H9 (cell line): ENCODE measurements around the gene LATS2. TPM values are rescaled to one million over a fixed set of nuclear protein-coding genes. Genes with fewer than 3 reads are reported as not detected.

Experiments
- DNase-seq: peaks from one replicate; pipeline ENCODE4 v3.0.0-alpha.2; 2017
- H2AFZ ChIP-seq: one replicate; pipeline ENCODE4 v1.6.1; 2013; ENCODE audit warnings: mild to moderate bottlenecking, low read length, control low read depth, moderate library complexity
- H2AK5ac ChIP-seq: 2 replicates; pipeline ENCODE4 v1.6.1; 2013; ENCODE audit warnings: low read length, control low read depth, mixed read lengths; ENCODE audit not compliant: insufficient read length
- H2BK120ac ChIP-seq: one replicate; pipeline ENCODE4 v1.6.1; 2013; ENCODE audit warnings: low read depth, mild to moderate bottlenecking, low read length, control low read depth, inconsistent platforms; ENCODE audit not compliant: poor library complexity, severe bottlenecking
- H2BK12ac ChIP-seq: 2 replicates; pipeline ENCODE4 v1.6.1; 2013; ENCODE audit warnings: low read length, control low read depth, mixed read lengths, low read depth; ENCODE audit not compliant: insufficient read length
- H2BK15ac ChIP-seq: 2 replicates; pipeline ENCODE4 v1.6.1; 2013; ENCODE audit warnings: low read depth, low read length, control low read depth
- H2BK20ac ChIP-seq: one replicate; pipeline ENCODE4 v1.6.1; 2013; ENCODE audit warnings: low read depth, mild to moderate bottlenecking, low read length, control low read depth, inconsistent platforms; ENCODE audit not compliant: poor library complexity, severe bottlenecking
- H2BK5ac ChIP-seq: 2 replicates; pipeline ENCODE4 v1.6.1; 2013; ENCODE audit warnings: low read length, control low read depth, mixed read lengths; ENCODE audit not compliant: insufficient read length
- H3K14ac ChIP-seq: 2 replicates; pipeline ENCODE4 v1.6.1; 2013; ENCODE audit warnings: low read length, control low read depth; ENCODE audit not compliant: insufficient read depth
- H3K18ac ChIP-seq: 2 replicates; pipeline ENCODE4 v1.6.1; 2013; ENCODE audit warnings: low read depth, mild to moderate bottlenecking, mixed read lengths, low read length, control low read depth; ENCODE audit not compliant: insufficient read length
- H3K23ac ChIP-seq: 2 replicates; pipeline ENCODE4 v1.6.1; 2013; ENCODE audit warnings: low read length, control low read depth, mixed read lengths, low read depth; ENCODE audit not compliant: insufficient read length
- H3K23me2 ChIP-seq: 2 replicates; pipeline ENCODE4 v1.6.1; 2013; ENCODE audit warnings: low read depth, mild to moderate bottlenecking, mixed read lengths, low read length, control low read depth; ENCODE audit not compliant: insufficient read length, poor library complexity, severe bottlenecking
- H3K27ac ChIP-seq: 2 replicates; pipeline ENCODE4 v1.5.1; 2013; ENCODE audit warnings: low read length, control low read depth, mixed read lengths, low read depth; ENCODE audit not compliant: insufficient read length
- H3K27me3 ChIP-seq: 2 replicates; pipeline ENCODE4 v1.6.1; 2013; ENCODE audit warnings: low read length, control low read depth, inconsistent platforms; ENCODE audit not compliant: insufficient read depth
- H3K4ac ChIP-seq: 2 replicates; pipeline ENCODE4 v1.6.1; 2013; ENCODE audit warnings: low read depth, mild to moderate bottlenecking, control low read depth, inconsistent platforms, low read length, moderate library complexity
- H3K4me1 ChIP-seq: 2 replicates; pipeline ENCODE4 v1.6.1; 2013; ENCODE audit warnings: low read length, control low read depth, inconsistent platforms; ENCODE audit not compliant: insufficient read depth
- H3K4me2 ChIP-seq: 2 replicates; pipeline ENCODE4 v1.6.1; 2013; ENCODE audit warnings: low read length, control low read depth, mixed read lengths; ENCODE audit not compliant: insufficient read length, insufficient read depth
- H3K56ac ChIP-seq: 2 replicates; pipeline ENCODE4 v1.6.1; 2013; ENCODE audit warnings: low read depth, mild to moderate bottlenecking, mixed read lengths, low read length, control low read depth; ENCODE audit not compliant: insufficient read length
- H3K79me1 ChIP-seq: 2 replicates; pipeline ENCODE4 v1.6.1; 2013; ENCODE audit warnings: low read depth, mild to moderate bottlenecking, moderate library complexity, low read length, control low read depth, inconsistent platforms; ENCODE audit not compliant: insufficient read depth, poor library complexity, severe bottlenecking
- H3K79me2 ChIP-seq: 2 replicates; pipeline ENCODE4 v1.6.1; 2013; ENCODE audit warnings: low read length, control low read depth, inconsistent platforms; ENCODE audit not compliant: insufficient read depth
- H3K9ac ChIP-seq: 2 replicates; pipeline ENCODE4 v1.6.1; 2013; ENCODE audit warnings: low read length, control low read depth, mixed read lengths; ENCODE audit not compliant: insufficient read length; ENCODE audit errors: extremely low read depth
- H3K9me3 ChIP-seq: one replicate; pipeline ENCODE4 v1.6.1; 2013; ENCODE audit warnings: low read depth, low read length, inconsistent platforms; ENCODE audit not compliant: control insufficient read depth
- H3T11ph ChIP-seq: one replicate; pipeline ENCODE4 v1.6.1; 2013; ENCODE audit warnings: mild to moderate bottlenecking, low read length, control low read depth, inconsistent platforms
- H4K20me1 ChIP-seq: one replicate; pipeline ENCODE4 v1.6.1; 2013; ENCODE audit not compliant: control insufficient read depth, insufficient read length, insufficient read depth
- H4K5ac ChIP-seq: 2 replicates; pipeline ENCODE4 v1.6.1; 2013; ENCODE audit warnings: low read depth, mild to moderate bottlenecking, mixed read lengths, low read length, control low read depth; ENCODE audit not compliant: insufficient read length
- H4K8ac ChIP-seq: replicated peaks from 2 replicates; pipeline ENCODE4 v1.6.1; 2013; ENCODE audit warnings: low read length, control low read depth, mixed read lengths, low read depth; ENCODE audit not compliant: insufficient read length
- H4K91ac ChIP-seq: 2 replicates; pipeline ENCODE4 v1.6.1; 2013; ENCODE audit warnings: low read depth, mild to moderate bottlenecking, moderate library complexity, mixed read lengths, low read length, control low read depth; ENCODE audit not compliant: insufficient read length
- H3K27ac Mint-ChIP-seq, 3 experiments: 2 replicates in 2 of 3; 3 replicates in 1 of 3; pipeline ENCODE4 v1.8.0; 2020 to 2021; ENCODE audit warnings: mixed read lengths in 3 of 3, mild to moderate bottlenecking in 1 of 3, moderate library complexity in 1 of 3
- H3K27me3 Mint-ChIP-seq: 2 replicates; pipeline ENCODE4 v1.8.0; 2021; ENCODE audit warnings: low read depth, mild to moderate bottlenecking, moderate library complexity, mixed read lengths
- H3K36me3 Mint-ChIP-seq, 3 experiments: 2 replicates in 2 of 3; 3 replicates in 1 of 3; pipeline ENCODE4 v1.8.0; 2020 to 2021; ENCODE audit warnings: low read depth in 3 of 3, mixed read lengths in 3 of 3; ENCODE audit not compliant: insufficient read depth in 1 of 3
- H3K4me1 Mint-ChIP-seq, 2 experiments: 2 replicates each; pipeline ENCODE4 v1.8.0; 2020; ENCODE audit warnings: mixed read lengths in 2 of 2
- H3K4me3 Mint-ChIP-seq, 2 experiments: 2 replicates in 1 of 2; 3 replicates in 1 of 2; pipeline ENCODE4 v1.8.0; 2020 to 2021; ENCODE audit warnings: mild to moderate bottlenecking in 2 of 2, mixed read lengths in 2 of 2, moderate library complexity in 1 of 2
- H3K9me3 Mint-ChIP-seq, 2 experiments: 2 replicates in 1 of 2; 3 replicates in 1 of 2; pipeline ENCODE4 v1.8.0; 2020; ENCODE audit warnings: mild to moderate bottlenecking in 2 of 2, mixed read lengths in 2 of 2, moderate library complexity in 1 of 2
- WGBS: extraction: QIAGEN DNeasy Blood & Tissue Kit; methylation state at CpG from one replicate; pipeline ENCODE4 v1.1.7; 2013; ENCODE audit warnings: missing lambda C conversion rate, low lambda C conversion rate, mixed read lengths; ENCODE audit not compliant: insufficient read length; ENCODE audit errors: extremely low coverage; 5-methylcytosine and 5-hydroxymethylcytosine counted together
- total RNA-seq: library from RNA; stranded (reverse); gene quantifications from 2 replicates; pipeline ENCODE4 v1.2.1, GENCODE V29; 2021
- TF ChIP-seq, protein P1 (sequence below): fragments of 200-600 bp; sonication (generic); conservative IDR thresholded peaks from 3 replicates; pipeline ENCODE4 v1.8.0; 2021; ENCODE audit warnings: antibody characterized with exemption, mild to moderate bottlenecking

Gene LATS2
- total RNA-seq, 1 experiment from 2014 or later, result 20.0 TPM

DNA sequence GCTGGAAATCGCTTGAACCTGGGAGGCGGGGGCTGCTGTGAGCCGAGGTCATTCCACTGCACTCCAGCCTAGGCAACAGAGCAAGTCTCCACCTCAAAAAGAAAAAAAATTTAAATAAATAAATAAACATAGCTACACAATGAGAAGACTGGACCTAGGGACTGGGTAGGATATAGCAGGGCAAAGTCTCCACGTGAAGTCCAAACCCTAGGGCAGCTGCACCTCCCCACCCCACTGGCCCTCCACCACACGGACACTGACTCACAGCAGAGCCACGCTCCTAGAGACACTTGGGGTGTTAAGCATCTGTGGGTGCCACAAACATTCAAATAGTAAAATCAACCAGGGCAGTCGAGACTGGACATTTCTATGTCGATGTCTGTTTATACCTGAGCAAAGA is 7.1 kb downstream of the LATS2 start:
- H3K14ac ChIP-seq, result no peak overlapping the region
- H3K4ac ChIP-seq, result no peak overlapping the region
- no peak overlapping the region for H2BK5ac ChIP-seq
- H3K23me2 ChIP-seq, result no peaks in the 10 kb centered on the region
- H3K9ac ChIP-seq, result no peak overlapping the region
- H4K20me1 ChIP-seq, result no peaks in the 10 kb centered on the region
- H3T11ph ChIP-seq, result no peak overlapping the region
- 0 out of 2 replicates have a peak, but pooled peaks cover 4% of the 10 kb centered on the region for H3K4me1 ChIP-seq
- no peak overlapping the region for H3K23ac ChIP-seq
- no peak overlapping the region for H3K18ac ChIP-seq
- no peak overlapping the region for H3K4me2 ChIP-seq
- no CpG with 5 or more reads among the region's 8 CpGs for WGBS
- H2BK12ac ChIP-seq, result no peak overlapping the region
- no peaks in the 10 kb centered on the region for H3K27me3 ChIP-seq
- H2BK20ac ChIP-seq, result no peak overlapping the region
- no peak overlapping the region for H2AK5ac ChIP-seq
- DNase-seq, result no peak
- no peak overlapping the region for H2AFZ ChIP-seq
- no peaks in the 10 kb centered on the region; a peak in 1 of 5 replicates for H3K9me3 Mint-ChIP-seq
- no peak overlapping the region for H3K27ac Mint-ChIP-seq
- no peak overlapping the region for H2BK120ac ChIP-seq
- H3K9me3 ChIP-seq, result no peaks in the 10 kb centered on the region
- peaks cover 61% of the 10 kb centered on the region; the same call in 1 of the 2 replicates for H3K79me2 ChIP-seq
- TF ChIP-seq, protein P1, sequence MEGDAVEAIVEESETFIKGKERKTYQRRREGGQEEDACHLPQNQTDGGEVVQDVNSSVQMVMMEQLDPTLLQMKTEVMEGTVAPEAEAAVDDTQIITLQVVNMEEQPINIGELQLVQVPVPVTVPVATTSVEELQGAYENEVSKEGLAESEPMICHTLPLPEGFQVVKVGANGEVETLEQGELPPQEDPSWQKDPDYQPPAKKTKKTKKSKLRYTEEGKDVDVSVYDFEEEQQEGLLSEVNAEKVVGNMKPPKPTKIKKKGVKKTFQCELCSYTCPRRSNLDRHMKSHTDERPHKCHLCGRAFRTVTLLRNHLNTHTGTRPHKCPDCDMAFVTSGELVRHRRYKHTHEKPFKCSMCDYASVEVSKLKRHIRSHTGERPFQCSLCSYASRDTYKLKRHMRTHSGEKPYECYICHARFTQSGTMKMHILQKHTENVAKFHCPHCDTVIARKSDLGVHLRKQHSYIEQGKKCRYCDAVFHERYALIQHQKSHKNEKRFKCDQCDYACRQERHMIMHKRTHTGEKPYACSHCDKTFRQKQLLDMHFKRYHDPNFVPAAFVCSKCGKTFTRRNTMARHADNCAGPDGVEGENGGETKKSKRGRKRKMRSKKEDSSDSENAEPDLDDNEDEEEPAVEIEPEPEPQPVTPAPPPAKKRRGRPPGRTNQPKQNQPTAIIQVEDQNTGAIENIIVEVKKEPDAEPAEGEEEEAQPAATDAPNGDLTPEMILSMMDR, result no peak
- no peak overlapping the region for H3K56ac ChIP-seq
- H3K4me1 Mint-ChIP-seq, result peaks cover 60 to 65% of the 10 kb centered on the region in 2 experiments
- H3K27ac ChIP-seq, result no peak overlapping the region
- no peak overlapping the region for H4K91ac ChIP-seq
- no peak overlapping the region for H2BK15ac ChIP-seq
- no peak overlapping the region for H4K8ac ChIP-seq
- no peak overlapping the region for H3K4me3 Mint-ChIP-seq
- no peaks in the 10 kb centered on the region for H3K27me3 Mint-ChIP-seq
- no peak overlapping the region for H4K5ac ChIP-seq
- peaks cover 5% of the 10 kb centered on the region for H3K79me1 ChIP-seq
- peaks cover 3 to 30% (median 16%) of the 10 kb centered on the region in 3 experiments; a peak in 5 of 7 replicates for H3K36me3 Mint-ChIP-seq
